WTC11 (cell line): Measurements from ENCODE around the gene RASA1. TPM values are rescaled to one million over a fixed set of nuclear protein-coding genes. Genes with fewer than 3 reads are reported as not detected.

Source experiments
- ATAC-seq: fragments of 200-7000 bp; cut with Tn5 transposase; 2 replicates; pipeline ENCODE4 v1.10.0; 2021; ENCODE audit warnings: mild to moderate bottlenecking, moderate library complexity
- CTCF ChIA-PET: fragments of 300-600 bp; sonication (Branson Sonifier 250); formaldehyde crosslinking; loops from one replicate; lab custom pipeline; 2021; ENCODE audit warnings: antibody characterized with exemption; lab: Charles Lee
- POLR2A ChIA-PET: fragments of 350-600 bp; sonication (Branson Sonifier 250); formaldehyde crosslinking; loops from one replicate; lab custom pipeline; 2021; ENCODE audit warnings: antibody characterized with exemption; lab: Charles Lee
- DNase-seq: peaks from one replicate; pipeline ENCODE4 v3.0.0; 2021; ENCODE audit warnings: low spot score
- H3K27ac Mint-ChIP-seq: 2 replicates; pipeline ENCODE4 v1.8.0; 2021; ENCODE audit warnings: mixed read lengths
- H3K27me3 Mint-ChIP-seq: 2 replicates; pipeline ENCODE4 v1.8.0; 2021; ENCODE audit warnings: low read depth, mild to moderate bottlenecking, moderate library complexity, mixed read lengths
- H3K36me3 Mint-ChIP-seq: 2 replicates; pipeline ENCODE4 v1.8.0; 2021; ENCODE audit warnings: mixed read lengths
- H3K4me1 Mint-ChIP-seq: 2 replicates; pipeline ENCODE4 v1.8.0; 2022; ENCODE audit warnings: mixed read lengths
- H3K4me3 Mint-ChIP-seq: 2 replicates; pipeline ENCODE4 v1.8.0; 2021; ENCODE audit warnings: mild to moderate bottlenecking, moderate library complexity, mixed read lengths
- H3K9me3 Mint-ChIP-seq: 2 replicates; pipeline ENCODE4 v1.8.0; 2021; ENCODE audit warnings: mixed read lengths
- ATF2 ChIP-seq: sonication (generic); formaldehyde crosslinking; IDR thresholded peaks from 2 replicates; pipeline ENCODE4 v1.8.1; 2022; ENCODE audit warnings: low read depth, missing genetic modification reagents, borderline replicate concordance
- ATF3 ChIP-seq: sonication (generic); formaldehyde crosslinking; conservative IDR thresholded peaks from 2 replicates; pipeline ENCODE4 v1.8.1; 2022; ENCODE audit warnings: mild to moderate bottlenecking, missing genetic modification reagents
- FOXJ3 ChIP-seq: sonication (generic); formaldehyde crosslinking; IDR thresholded peaks from 2 replicates; pipeline ENCODE4 v1.9.0; 2021; ENCODE audit warnings: missing genetic modification reagents, mild to moderate bottlenecking, borderline replicate concordance
- GRHL2 ChIP-seq: fragments of 250-450 bp; sonication (Bioruptor Pico); IDR thresholded peaks from 2 replicates; pipeline ENCODE4 v1.8.0; 2022; ENCODE audit warnings: mild to moderate bottlenecking, moderate library complexity; ENCODE audit not compliant: insufficient replicate concordance, severe bottlenecking
- NFATC4 ChIP-seq: fragments of 250-450 bp; sonication (Bioruptor Pico); IDR thresholded peaks from 2 replicates; pipeline ENCODE4 v1.9.0; 2021; ENCODE audit warnings: mild to moderate bottlenecking
- RORB ChIP-seq: fragments of 250-450 bp; sonication (Bioruptor Pico); IDR thresholded peaks from 2 replicates; pipeline ENCODE4 v1.9.0; 2021; ENCODE audit warnings: mild to moderate bottlenecking
- SMAD3 ChIP-seq: sonication (generic); formaldehyde crosslinking; IDR thresholded peaks from 2 replicates; pipeline ENCODE4 v1.8.0; 2022; ENCODE audit warnings: missing genetic modification reagents, mild to moderate bottlenecking, borderline replicate concordance
- TP53 ChIP-seq: sonication (generic); formaldehyde crosslinking; IDR thresholded peaks from 2 replicates; pipeline ENCODE4 v1.8.1; 2023; ENCODE audit warnings: mild to moderate bottlenecking, missing genetic modification reagents
- ZNF425 ChIP-seq: fragments of 250-450 bp; sonication (Bioruptor Pico); conservative IDR thresholded peaks from 2 replicates; pipeline ENCODE4 v1.9.0; 2021; ENCODE audit warnings: mild to moderate bottlenecking
- ZNF512 ChIP-seq: sonication (generic); formaldehyde crosslinking; IDR thresholded peaks from 2 replicates; pipeline ENCODE4 v1.8.1; 2022; ENCODE audit warnings: missing genetic modification reagents, borderline replicate concordance
- ZSCAN18 ChIP-seq: fragments of 250-450 bp; sonication (Bioruptor Pico); IDR thresholded peaks from 2 replicates; pipeline ENCODE4 v2.1.2; 2022; ENCODE audit warnings: mild to moderate bottlenecking, moderate library complexity
- total RNA-seq: library from RNA; stranded (reverse); gene quantifications from 3 replicates; pipeline ENCODE4 v1.2.3, GENCODE V29; 2021
- TF ChIP-seq, protein P1 (sequence below): fragments of 250-450 bp; sonication (Bioruptor Pico); IDR thresholded peaks from 2 replicates; pipeline ENCODE4 v1.8.0; 2021; ENCODE audit warnings: mild to moderate bottlenecking

The RASA1 gene
- total RNA-seq, 1 experiment from 2014 or later = 31.0 TPM

GRCh38 chr5:87347272-87347671 is 79.6 kb downstream of the RASA1 start (continued):
- no peak for TF ChIP-seq ATF2
- no peak for TF ChIP-seq ATF3

DNA sequence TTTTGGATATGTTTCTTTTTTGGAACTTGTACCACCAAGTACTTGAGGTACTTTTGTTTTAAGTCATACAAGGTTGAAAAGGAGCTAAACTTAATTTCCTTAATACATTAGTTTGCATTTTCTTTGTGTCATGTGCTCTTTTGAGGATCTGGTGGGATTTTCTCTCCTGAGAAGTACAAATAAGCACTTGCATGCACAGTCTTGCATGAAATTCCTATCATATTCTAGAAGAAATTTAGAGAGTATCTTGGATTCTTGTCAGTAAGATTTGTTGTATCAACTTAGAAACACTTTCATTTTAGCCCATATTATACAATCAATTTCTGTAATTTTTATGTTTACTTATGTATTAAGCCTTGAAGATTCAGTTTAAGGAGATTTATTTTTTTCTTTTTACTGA is 80.2 kb downstream of the RASA1 start:
- peaks cover 19% of the 10 kb centered on the region for H3K36me3 Mint-ChIP-seq
- CTCF ChIA-PET = no interaction called here
- H3K27ac Mint-ChIP-seq = no peak overlapping the region
- no peak for TF ChIP-seq GRHL2
- no peak for TF ChIP-seq SMAD3 (CRISPR knock-in tag)
- TF ChIP-seq, protein P1, sequence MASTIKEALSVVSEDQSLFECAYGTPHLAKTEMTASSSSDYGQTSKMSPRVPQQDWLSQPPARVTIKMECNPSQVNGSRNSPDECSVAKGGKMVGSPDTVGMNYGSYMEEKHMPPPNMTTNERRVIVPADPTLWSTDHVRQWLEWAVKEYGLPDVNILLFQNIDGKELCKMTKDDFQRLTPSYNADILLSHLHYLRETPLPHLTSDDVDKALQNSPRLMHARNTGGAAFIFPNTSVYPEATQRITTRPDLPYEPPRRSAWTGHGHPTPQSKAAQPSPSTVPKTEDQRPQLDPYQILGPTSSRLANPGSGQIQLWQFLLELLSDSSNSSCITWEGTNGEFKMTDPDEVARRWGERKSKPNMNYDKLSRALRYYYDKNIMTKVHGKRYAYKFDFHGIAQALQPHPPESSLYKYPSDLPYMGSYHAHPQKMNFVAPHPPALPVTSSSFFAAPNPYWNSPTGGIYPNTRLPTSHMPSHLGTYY (CRISPR knock-in tag) = no peak
- no peak for TF ChIP-seq RORB (CRISPR knock-in tag)
- no peaks in the 10 kb centered on the region for H3K4me1 Mint-ChIP-seq
- H3K27me3 Mint-ChIP-seq = no peaks in the 10 kb centered on the region
- DNase-seq = no peak
- H3K4me3 Mint-ChIP-seq = no peak overlapping the region
- peaks cover 8% of the 10 kb centered on the region for H3K9me3 Mint-ChIP-seq
- POLR2A ChIA-PET = no interaction called here
- no peak for ATAC-seq

DNA sequence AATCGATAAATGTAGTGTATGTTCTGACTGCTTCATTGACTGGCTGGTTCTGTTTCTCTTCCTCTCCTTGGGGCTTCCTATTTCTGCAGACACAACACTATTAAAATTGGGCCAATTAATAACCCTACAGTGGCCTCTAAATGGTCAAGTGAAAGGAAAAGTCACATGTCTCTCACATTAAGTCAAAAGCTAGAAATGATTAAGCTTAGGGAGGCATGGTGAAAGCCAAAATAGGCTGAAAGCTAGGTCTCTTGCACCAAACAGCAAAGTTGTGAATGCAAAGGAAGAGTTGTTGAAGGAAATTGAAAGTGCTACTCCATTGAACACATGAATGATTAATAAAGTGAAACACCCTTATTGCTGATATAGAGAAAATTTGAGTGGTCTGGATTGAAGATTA is 86.8 kb downstream of the RASA1 start:
- H3K27me3 Mint-ChIP-seq = no peaks in the 10 kb centered on the region

More for the DNA sequence above, 86.8 kb downstream of the RASA1 start:
- no peak overlapping the region for H3K27ac Mint-ChIP-seq
- TF ChIP-seq ZSCAN18 (no peak), ATF2 (no peak), ZNF425 (no peak), ATF3 (no peak), NFATC4 (CRISPR knock-in tag) (no peak), TP53 (no peak), ZNF512 (CRISPR knock-in tag) (no peak), FOXJ3 (no peak)
- H3K4me1 Mint-ChIP-seq = no peaks in the 10 kb centered on the region
- H3K9me3 Mint-ChIP-seq = no peaks in the 10 kb centered on the region
- ATAC-seq = no peak
- no peak for DNase-seq
- CTCF ChIA-PET = no interaction called here
- H3K36me3 Mint-ChIP-seq = peaks cover 13% of the 10 kb centered on the region
- POLR2A ChIA-PET = no interaction called here
- H3K4me3 Mint-ChIP-seq = no peak overlapping the region
